Measurements from ENCODE around the gene SPACDR.
A peak's percentile ranks its signal among the peaks of the same experiment; 100 is the strongest.
"Not testable (repeated sequence)": the region's sequence is repeated elsewhere in the genome, so short reads cannot be mapped to it uniquely, and the experiment has no call there.

SPACDR gene

DNA sequence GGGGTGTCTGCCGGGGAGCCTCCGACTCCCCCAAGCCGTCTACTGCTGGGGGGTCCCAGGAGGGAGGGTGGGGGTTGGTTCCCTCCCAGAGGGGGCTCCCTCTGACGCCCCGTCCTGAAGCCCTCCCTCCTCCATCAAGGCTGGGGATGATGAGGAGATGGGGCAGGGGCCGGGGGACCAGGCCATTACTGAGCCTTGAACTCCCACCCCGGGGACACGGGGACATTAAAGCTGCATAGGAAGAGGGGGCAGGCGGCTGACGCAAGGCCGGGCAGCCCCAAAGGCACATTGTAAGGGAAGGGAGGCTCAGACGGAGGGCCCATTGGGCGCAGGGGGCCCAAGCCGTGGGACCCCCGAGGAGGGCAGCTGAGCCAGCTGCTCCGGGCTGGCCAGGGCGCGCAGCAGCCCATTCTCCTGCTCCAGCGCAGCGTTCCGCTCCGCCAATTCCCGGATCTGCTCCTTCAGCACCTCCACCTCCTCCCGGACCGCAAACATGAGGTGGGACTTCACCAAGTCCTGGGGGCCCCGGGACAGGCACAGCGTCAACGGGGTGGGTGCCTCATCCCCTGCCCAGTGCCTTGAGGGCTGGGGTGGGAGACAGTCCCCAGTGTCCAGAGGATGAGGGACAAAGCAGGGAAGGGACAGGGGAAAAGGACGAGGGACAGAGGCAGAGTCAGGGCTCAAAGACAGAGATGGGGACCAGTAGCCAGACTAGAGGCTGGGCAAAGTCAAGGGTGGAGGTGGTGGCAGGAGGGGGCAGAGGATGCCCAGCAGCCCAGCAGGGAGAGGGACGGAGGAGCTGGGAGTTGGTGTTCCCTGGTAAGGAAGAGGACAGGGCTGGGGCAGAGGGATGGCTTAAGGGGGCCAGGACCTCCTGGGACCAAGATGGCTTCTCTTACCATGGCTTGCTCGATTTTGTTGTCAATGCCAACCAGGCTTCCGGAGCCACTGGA lies 2.9 kb upstream of the SPACDR start:
- FAIRE-seq (no peak), DNase-seq (ENCODE audit: insufficient read length, low spot score) (no peak)

DNA sequence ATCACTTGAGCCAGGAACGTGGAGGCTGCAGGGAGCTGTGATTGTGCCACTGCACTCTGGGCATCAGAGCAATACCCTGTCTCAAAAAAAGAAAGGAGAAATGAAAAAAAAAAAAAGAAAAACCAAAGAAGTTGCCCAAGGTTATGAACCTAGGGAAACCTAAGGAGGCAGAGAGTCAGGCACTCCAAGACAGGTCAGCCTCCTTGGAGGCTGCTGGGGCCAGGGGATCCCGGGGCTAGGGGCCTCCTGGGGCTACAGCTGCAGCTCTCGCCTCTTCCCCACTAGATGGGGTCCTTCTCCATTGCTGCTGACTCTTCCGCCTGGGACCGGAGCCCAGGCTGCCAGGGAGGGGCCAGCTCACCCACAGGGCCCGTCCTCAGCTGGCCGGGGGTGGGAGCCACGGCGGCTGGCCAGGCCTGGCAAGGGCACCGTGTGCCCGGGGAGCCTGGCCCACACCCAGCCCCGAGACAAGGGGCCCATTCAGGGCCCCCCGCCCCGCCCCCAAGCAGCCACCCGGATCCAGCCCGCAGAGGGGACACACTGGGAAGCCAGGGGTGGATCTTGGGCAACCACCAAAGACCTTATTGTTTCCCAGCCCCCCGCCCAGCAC lies 1.7 kb upstream of the SPACDR start:
- FAIRE-seq (no peak), DNase-seq (ENCODE audit: insufficient read length, low spot score) (peak; percentile 55)

GRCh38 chr7:100465299-100465698 lies 1.2 kb upstream of the SPACDR start:
- no peak for FAIRE-seq
- no peak for DNase-seq (ENCODE audit: insufficient read length, low spot score)

DNA sequence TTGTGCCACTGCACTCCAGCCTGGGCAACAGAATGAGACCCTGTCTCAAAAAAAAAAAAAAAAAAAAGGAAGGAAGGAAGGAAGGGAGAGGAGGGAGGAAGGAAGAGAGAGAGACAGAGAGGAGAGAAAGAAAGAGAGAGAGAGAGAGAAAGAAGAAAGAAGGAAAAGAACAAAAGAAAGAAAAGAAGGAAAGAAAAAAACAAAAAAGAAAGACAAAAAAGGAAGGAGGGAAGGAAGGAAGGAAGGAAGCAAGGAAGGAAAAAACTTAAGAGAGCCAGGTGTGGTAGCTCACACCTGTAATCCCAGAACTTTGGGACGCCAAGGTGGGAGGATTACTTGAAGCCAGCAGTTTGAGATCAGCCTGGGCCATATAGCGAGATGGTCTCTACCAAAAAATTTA lies 731 bp upstream of the SPACDR start:
- FAIRE-seq (no peak), DNase-seq (ENCODE audit: insufficient read length, low spot score) (no peak)

GRCh38 chr7:100457033-100457432 lies 7.0 kb downstream of the SPACDR start:
- DNase-seq (ENCODE audit: insufficient read length, low spot score) (no peak), FAIRE-seq (no peak)

GRCh38 chr7:100456562-100456961 lies 7.5 kb downstream of the SPACDR start:
- FAIRE-seq, result no peak
- no peak for DNase-seq (ENCODE audit: insufficient read length, low spot score)

DNA sequence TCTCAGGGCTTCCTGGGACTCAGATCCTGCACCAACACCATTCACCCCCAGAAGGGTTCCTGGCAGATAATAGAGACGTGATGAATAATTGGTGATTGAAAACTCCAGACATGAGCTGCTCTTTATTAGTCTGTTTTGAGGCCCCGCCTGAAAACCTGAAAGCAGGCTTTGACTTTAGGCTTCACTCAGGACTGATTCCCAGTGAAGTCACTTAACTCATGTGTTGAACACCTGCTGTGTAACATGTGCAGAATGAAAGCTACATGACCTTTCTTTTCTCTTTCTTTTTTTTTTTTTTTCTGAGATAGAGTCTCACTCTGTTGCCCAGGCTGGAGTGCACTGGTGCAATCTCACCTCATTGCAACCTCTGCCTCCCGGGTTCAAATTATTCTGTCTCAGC lies 8.9 kb downstream of the SPACDR start:
- no peak for FAIRE-seq

GRCh38 chr7:100453854-100454253 lies 10.2 kb downstream of the SPACDR start:
- not testable (repeated sequence) for DNase-seq (ENCODE audit: insufficient read length, low spot score); FAIRE-seq

More for the DNA sequence above, 8.9 kb downstream of the SPACDR start:
- no peak for DNase-seq (ENCODE audit: insufficient read length, low spot score)

DNA sequence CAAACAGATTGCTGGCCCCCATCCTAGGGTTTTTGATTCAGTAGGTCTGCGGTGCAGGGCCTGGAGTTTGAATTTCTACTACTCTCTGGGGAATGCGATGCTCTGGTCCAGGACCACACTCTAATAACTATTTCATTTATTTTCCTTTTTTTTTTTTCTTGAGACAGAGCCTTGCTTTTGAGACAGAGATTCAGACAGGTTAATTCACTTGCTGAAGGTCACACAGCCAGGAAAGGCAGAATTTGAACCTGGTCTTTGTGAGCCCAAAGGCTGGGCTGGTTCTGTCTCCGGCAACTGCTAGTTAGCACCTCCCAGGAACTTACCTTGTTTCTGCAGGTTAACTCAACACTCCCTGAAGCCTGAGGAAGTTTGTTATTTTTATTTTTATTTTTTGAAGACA lies 11.5 kb downstream of the SPACDR start:
- DNase-seq (ENCODE audit: insufficient read length, low spot score), result no peak
- no peak for FAIRE-seq

DNA sequence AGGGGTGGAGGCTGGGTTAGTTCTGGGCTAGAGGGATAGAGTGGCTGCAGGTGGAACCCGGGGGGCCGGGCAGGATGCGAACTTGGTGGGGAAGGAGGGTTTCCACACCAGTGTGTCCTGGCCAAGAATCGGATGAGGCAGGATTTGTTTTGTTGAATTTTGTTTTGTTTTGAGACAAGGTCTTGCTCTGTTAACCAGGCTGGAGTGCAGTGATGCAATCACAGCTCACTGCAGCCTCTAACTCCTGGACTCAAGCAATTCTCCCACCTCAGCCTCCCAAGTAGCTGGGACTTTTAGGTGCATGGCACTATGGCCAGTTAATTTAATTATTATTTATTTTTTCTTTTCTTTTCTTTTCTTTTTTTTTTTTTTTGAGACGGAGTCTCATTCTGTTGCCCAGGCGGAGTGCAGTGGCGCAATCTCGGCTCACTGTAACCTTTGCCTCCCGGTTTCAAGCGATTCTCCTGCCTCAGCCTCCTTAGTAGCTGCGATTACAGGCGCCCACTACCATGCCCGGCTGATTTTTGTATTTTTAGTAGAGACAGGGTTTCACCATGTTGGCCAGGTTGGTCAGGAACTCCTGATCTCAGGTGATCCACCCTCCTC lies 14.8 kb downstream of the SPACDR start:
- FAIRE-seq (no peak), DNase-seq (ENCODE audit: insufficient read length, low spot score) (no peak)

DNA sequence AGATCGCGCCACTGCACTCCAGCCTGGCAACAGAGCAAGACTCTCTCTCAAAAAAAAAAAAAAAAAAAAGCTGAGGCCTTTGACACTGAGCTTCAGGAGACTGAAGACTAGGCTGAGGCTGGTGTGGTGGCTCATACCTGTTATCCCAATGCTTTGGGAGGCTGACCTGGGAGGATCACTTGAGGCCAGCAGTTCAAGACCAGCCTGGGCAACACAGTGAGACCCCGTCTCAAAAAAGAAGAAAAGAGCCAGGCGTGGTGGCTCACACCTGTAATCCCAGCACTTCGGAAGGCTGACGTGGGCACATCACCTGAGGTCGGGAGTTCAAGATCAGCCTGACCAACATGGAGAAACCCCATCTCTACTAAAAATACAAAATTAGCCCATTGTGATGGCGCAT lies 16.7 kb downstream of the SPACDR start:
- FAIRE-seq; DNase-seq (ENCODE audit: insufficient read length, low spot score): not testable (repeated sequence)

- DNase-seq (ENCODE audit: insufficient read length, low spot score), result no peak
- FAIRE-seq, result no peak
Observed at GRCh38 chr7:100446040-100446439, 18.0 kb downstream of the SPACDR start.

GRCh38 chr7:100444311-100445278 lies 19.5 kb downstream of the SPACDR start:
- no peak for FAIRE-seq
- DNase-seq (ENCODE audit: insufficient read length, low spot score), result no peak

GRCh38 chr7:100443096-100443840 lies 20.8 kb downstream of the SPACDR start:
- FAIRE-seq, result no peak
- DNase-seq (ENCODE audit: insufficient read length, low spot score), result no peak

DNA sequence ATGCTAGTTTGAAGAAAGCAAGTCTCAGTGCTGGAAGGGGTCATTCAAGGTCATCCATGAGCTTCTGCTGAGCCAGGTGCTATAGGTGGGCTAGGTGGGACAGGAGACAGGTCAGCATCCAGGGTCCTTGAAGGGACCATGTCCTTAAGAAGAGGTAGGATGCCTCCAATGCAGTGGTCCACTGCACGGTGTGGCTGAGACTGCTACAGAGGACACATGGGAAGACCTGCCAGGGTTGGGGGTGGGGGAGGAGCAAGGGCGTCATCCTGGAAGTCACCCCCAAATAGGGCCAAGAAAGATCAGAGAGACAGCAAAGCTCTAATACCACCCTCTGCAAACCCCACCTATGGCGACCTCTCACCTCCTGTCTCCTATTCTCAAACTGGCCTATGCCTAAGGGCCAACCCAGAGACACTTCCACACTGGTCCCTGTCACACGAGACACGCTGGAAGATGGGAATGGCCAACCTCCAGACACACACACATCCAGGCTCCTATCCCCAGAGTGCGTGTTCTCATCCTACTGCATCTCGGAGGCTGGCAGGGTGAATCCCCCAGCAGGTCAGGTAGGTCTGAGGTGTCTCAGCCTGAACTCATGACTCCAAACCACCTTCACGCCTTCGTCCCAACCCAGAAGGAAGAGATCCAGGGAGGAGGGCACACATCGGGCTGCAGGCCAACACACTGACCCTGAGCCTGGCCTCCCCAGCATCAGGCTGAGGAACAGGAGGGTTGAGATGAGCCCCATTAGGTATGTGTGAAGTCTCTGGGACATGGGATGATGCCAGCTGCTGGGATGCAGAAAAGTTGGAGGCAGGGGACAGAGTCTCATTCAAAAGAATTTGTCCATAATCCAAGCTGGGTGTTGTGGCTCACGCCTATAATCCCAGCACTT lies 22.2 kb downstream of the SPACDR start:
- no peak for FAIRE-seq

GRCh38 chr7:100439244-100439643 lies 24.8 kb downstream of the SPACDR start:
- FAIRE-seq; DNase-seq (ENCODE audit: insufficient read length, low spot score): not testable (repeated sequence)

More for the DNA sequence above, 22.2 kb downstream of the SPACDR start:
- no peak for DNase-seq (ENCODE audit: insufficient read length, low spot score)

DNA sequence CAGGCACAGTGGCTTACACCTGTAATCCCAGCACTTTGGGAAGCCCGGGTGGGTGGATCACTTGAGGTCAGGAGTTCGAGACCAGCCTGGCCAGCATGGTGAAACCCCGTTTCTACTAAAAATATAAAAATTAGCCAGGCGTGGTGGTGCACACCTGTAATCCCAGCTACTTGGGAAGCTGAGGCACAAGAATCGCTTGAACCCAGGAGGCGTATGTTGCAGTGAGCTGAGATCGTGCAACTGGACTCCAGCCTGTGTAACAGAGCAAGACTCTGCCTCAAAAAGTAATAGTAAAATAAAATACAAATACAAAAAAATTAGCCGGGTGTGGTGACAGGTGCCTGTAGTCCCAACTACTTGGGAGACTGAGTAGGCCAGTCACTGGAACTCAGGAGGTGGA lies 25.3 kb downstream of the SPACDR start:
- DNase-seq (ENCODE audit: insufficient read length, low spot score), result not testable (repeated sequence)

DNA sequence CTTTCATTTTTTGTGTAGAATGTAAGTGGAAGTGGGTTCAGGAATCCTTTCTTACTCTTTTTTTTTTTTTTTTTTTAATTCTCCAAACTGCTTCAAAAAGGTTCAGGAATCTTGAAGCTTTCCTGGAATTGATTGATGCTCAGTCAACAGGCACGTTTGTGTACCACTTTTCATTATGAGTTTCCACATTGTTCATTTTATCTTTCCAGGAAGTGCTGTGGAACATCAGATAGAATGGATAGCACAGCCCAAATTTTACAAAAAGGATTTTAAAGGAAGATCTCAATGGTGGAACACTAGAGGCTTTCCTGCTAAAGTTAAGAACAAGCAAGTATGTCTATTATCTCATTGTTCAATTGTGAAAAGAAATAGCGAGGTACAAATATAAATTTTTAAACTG lies 25.9 kb downstream of the SPACDR start:
- FAIRE-seq, result no peak
- DNase-seq (ENCODE audit: insufficient read length, low spot score), result no peak

More for the DNA sequence above, 25.3 kb downstream of the SPACDR start:
- not testable (repeated sequence) for FAIRE-seq

Data from HTR-8/SVneo (cell line).